ENCODE results near the gene EVI2A.
"Not testable (repeated sequence)": the region's sequence is repeated elsewhere in the genome, so short reads cannot be mapped to it uniquely, and the experiment has no call there.

EVI2A gene

DNA sequence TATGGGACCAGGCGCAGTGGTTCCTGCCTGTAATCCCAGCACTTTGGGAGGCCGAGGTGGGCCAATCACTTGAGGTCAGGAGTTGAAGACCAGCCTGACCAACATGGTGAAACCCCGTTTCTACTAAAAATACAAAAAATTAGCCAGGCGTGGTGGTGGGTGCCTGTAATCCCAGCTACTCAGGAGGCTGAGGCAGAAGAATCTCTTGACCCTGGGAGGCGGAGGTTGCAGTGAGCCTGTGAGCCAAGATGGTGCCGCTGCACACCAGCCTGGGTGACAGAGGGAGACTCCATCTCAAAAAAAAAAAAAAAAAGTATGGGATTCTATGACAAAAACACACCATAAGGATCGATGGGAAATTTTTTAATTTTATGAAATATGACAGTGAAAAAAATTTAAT is 9.2 kb downstream of the EVI2A start:
- DNase-seq (ENCODE audit: low spot score): not testable (repeated sequence)

GRCh38 chr17:31311526-31311925 is 9.9 kb downstream of the EVI2A start:
- no peak for DNase-seq (ENCODE audit: low spot score)

DNA sequence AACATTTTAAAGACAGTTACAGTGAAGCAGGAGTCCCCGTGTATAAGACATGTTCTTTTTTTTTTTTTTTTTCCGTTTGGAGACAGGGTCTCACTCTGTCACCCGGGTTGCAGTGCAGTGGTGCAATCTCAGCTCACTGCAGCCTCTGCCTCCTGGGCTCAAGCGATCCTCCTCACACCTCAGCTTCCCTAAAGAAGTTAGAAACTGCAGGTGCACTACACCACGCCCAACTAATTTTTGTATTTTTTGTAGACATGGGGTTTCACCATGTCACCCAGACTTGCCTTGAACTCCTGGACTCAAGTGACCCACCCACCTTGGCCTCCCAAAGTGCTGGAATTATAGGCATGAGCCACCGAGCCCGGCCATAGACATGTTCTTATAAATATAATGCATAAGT is 10.5 kb downstream of the EVI2A start:
- DNase-seq (ENCODE audit: low spot score): no peak

DNA sequence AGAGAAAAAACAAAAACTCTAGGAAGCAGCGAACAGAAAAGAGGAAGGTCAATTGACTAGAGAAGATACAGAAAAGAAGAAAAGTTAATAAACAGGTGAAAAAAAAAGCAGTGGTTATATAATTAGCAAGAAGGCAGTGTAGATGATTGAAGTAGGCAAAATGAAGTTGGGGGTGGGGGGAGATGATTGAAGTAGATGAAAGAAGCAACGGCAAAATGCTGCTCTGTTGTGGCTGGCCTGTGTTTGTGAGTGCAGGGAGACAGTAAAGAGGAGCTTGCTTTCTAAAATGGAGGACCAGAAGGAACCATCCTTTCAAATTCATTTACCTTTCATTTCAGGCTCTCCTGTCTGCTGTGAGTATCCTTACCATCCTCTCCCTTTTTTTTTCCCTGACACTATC is 11.2 kb downstream of the EVI2A start:
- no peak for DNase-seq (ENCODE audit: low spot score)

DNA sequence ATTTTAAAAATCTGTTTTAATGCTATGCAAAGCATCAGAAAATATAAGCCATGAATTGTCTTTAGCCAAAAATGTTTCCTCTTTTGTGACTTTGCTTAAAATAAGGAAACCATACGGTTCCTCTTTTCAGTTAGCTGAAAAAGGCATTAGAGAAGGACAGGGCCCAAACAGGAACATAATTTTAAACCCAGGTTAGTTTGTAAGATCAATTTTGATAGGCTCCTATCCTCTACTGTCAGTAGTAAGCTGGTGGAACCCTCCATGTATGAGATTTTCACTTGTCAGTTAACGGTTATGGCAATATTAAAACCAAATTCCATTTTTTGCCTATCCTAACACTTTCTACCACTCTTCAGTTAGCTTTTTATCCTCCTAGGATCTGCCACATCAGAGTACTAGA is 11.9 kb downstream of the EVI2A start:
- no peak for DNase-seq (ENCODE audit: low spot score)

- no peak for DNase-seq (ENCODE audit: low spot score)
Measured at GRCh38 chr17:31308372-31309334, 12.8 kb downstream of the EVI2A start.

GRCh38 chr17:31307640-31308039 is 13.8 kb downstream of the EVI2A start:
- no peak for DNase-seq (ENCODE audit: low spot score)

GRCh38 chr17:31299624-31300023 is 21.8 kb downstream of the EVI2A start:
- DNase-seq (ENCODE audit: low spot score): no peak

DNA sequence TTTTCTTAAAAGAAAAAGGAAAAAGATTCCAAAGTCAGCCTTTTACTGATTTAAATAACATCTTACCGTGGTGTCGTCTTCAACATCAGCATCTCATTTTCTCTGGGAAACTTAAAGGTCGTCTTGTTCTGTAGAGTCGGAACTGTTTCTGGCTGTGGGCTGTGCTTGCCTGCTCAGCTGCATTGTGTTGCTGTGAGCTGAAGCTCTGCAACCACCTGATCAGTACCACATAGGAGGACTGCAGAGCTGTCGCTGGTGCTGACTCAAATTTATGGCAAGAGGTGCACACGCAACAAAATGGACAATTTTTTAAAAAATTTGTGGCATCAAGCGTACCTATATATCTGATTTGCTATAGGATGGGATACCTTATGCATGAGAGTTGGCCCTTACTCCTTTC is 24.3 kb downstream of the EVI2A start, which contains the start of gene OMG:
OMG (minus strand) TSS at position 150 of the 400 bp plus-strand sequence. CDS start 908 bp downstream, outside the sequence.
- DNase-seq (ENCODE audit: low spot score): no peak

DNA sequence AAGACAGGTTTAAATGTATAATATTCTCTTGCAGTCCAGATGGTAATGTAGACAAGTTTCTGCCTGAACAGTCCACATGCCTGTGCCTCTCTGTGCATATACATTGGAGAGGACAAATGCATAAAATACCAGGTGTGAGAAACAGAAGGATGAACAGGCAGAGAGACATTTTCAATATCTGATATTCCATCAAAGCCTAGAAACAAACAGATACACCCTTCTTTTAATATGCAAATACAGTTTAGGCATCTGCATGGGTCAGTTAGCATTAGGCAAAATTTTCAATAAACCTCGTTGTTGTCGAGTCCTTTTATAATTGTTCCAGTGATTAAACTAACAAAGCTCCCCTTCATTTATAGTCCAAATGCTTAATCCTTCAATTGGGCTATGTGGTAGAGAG is 25.3 kb downstream of the EVI2A start:
- no peak for DNase-seq (ENCODE audit: low spot score)

DNA sequence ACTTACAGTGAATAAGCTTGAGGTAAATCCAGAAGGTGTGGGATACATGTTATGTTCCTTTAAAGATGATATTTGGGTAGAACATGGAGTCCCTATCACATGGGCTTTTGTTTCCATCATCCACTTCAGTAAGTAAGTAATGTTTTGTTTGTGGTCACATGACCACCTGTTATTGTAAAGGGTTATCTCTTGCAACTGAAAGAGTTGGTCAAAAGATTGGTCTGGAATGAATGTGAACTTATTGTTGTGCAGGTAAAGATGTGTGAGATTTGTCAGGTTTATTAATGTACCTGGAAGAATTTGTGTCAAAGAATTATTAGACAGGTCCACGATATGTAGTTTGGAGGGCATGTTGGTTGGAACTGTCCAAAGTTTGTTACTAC is 25.9 kb downstream of the EVI2A start:
- DNase-seq (ENCODE audit: low spot score): no peak

- no peak for DNase-seq (ENCODE audit: low spot score)
Measured at GRCh38 chr17:31294820-31295488, 26.5 kb downstream of the EVI2A start.

DNA sequence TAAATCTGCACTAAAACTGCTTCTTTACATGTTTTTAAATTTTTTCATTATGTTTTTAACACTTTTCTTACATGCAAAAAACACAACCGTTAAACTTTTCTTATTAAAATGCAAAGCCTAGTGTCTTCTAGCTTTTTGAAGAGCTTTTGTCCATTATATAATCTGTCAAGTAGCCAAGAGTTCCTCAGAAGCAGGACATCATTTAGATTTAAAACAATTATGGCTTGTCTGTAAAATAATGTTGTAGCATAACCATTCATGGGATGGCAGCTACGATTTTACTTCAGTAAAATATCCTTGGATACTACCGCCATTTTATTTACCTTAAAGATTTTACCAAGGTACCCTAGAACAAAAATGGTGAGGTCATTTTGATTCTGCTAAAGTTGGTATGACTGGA is 27.2 kb downstream of the EVI2A start:
- no peak for DNase-seq (ENCODE audit: low spot score)

DNA sequence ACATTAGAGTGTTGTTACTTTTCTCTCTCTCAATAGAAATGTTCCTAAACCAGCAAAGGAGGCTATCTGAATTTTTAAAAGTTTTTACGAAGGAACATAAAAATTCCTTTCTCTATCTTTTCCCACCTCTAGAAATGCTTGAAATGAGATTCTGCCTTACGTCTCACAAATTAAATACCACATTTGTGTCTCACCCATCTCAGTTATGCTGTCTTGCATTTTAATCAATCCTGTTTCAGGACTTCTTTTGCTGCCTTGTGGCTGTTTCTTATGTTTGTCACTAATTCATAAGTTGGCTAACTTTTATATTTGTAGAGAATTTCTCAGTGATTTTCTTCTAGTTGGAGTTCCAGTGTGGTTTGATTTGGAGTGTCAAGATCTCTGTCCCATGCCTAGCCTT is 27.8 kb downstream of the EVI2A start:
- no peak for DNase-seq (ENCODE audit: low spot score)

- DNase-seq (ENCODE audit: low spot score): no peak
Measured at GRCh38 chr17:31291820-31292219, 29.6 kb downstream of the EVI2A start.

GRCh38 chr17:31289790-31290189 is 31.6 kb downstream of the EVI2A start:
- no peak for DNase-seq (ENCODE audit: low spot score)

DNA sequence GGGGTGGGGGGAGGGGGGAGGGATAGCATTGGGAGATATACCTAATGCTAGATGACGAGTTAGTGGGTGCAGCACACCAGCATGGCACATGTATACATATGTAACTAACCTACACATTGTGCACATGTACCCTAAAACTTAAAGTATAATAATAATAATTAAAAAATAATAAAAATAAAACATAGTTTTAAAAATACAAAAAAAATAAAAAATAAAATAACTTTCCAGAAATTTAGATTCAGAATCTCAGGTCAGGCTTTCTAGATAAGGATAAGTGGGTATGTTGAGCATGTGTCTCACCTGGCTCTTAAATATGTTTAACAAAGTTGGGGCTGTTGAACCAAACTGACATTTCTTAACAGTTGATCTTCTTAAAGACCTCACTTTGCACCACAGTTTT is 33.5 kb downstream of the EVI2A start:
- DNase-seq (ENCODE audit: low spot score): not testable (repeated sequence)

GRCh38 chr17:31286587-31286986 is 34.8 kb downstream of the EVI2A start:
- no peak for DNase-seq (ENCODE audit: low spot score)

- no peak for DNase-seq (ENCODE audit: low spot score)
Measured at GRCh38 chr17:31283841-31284240, 37.6 kb downstream of the EVI2A start.

- no peak for DNase-seq (ENCODE audit: low spot score)
Measured at GRCh38 chr17:31281061-31281460, 40.4 kb downstream of the EVI2A start.

- DNase-seq (ENCODE audit: low spot score): no peak
Measured at GRCh38 chr17:31279401-31279800, 42.0 kb downstream of the EVI2A start.

DNA sequence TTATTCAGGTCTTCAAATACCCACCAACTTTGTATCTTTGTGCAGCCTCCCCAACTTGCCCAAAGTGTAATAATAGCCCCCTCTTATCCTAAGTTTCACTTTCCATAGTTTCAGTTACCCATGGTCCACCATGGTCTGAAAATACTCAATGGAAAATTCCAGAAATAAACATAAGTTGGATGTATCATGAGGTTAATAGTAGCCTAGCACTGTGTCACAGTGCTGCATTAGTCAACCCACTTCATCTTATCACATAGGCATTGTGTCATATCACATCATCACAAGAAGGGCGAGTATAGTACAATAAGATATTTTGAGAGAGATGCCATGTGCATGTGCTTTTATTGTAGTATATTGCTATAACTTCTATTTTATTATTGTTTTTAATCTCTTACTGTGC is 46.3 kb downstream of the EVI2A start:
- no peak for DNase-seq (ENCODE audit: low spot score)

- DNase-seq (ENCODE audit: low spot score): no peak
Measured at GRCh38 chr17:31274252-31274651, 47.2 kb downstream of the EVI2A start.
